ENCODE data around the gene RNF146.
"Not testable (repeated sequence)": the region's sequence is repeated elsewhere in the genome, so short reads cannot be mapped to it uniquely, and the experiment has no call there.

The RNF146 gene

GRCh38 chr6:127266178-127266891 lies at the start of gene RNF146:
TSS of gene RNF146 (plus strand) at chr6:127266864. CDS start at chr6:127280339, 13,475 bp downstream.
- DNase-seq, result peak; percentile 82 to 94 (median 89)

DNA sequence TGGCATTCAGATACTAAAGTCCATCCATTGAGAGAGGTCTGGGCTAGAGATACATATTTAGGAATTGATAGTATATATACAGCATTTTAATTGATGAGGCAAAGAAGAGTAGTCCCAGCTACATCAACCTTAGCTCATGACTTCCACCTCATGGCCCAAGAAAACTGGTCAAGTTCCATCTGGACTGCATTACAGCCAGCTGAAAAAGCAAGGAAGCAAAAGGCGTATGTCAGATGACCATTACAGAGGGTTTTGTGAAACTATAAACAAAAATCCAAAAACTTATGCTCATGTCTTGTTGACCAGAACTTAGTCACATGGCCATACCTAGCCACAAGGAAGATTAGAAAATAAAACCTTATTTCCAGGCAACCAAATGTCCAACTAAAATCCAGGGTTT lies 46.8 kb upstream of the RNF146 start:
- DNase-seq, result no peak

DNA sequence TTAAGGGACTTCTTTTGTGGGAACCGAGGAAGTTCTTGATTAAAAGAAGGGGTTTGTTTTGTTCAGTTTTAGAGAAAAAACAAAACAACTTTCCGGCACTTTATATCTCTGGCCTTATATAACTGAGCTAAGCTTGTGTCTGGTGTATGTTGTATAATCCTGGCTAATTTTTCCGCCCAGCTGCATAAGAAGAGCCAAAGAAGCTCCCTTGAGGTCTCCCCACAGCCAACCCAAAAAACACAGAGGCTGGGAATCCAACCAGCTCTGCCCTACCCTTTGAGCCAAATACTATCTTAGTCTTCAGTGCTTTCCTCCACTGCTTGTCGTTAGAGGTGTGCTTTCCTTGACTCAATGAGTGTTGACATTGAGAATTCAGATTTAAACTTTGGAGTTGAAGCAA lies 45.5 kb upstream of the RNF146 start:
- DNase-seq, result no peak

- DNase-seq, result no peak
Measured at GRCh38 chr6:127222418-127222817, 44.2 kb upstream of the RNF146 start.

- no peak for DNase-seq
Measured at GRCh38 chr6:127225497-127225896, 41.2 kb upstream of the RNF146 start.

DNA sequence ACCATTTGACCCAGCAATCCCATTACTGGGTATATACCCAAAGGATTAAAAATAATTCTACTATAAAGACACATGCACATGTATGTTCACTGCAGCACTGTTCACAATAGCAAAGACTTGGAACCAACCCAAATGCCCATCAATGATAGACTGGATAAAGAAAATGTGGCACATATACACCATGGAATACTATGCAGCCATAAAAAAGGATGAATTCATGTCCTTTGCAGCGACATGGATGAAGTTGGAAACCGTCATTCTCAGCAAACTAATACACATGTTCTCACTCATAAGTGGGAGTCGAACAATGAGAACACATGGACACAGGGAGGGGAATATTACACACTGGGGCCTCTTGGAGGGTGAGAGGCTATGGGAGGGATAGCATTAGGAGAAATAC lies 32.8 kb upstream of the RNF146 start:
- DNase-seq, result not testable (repeated sequence)

- DNase-seq, result no peak
Measured at GRCh38 chr6:127243501-127243900, 23.2 kb upstream of the RNF146 start.

DNA sequence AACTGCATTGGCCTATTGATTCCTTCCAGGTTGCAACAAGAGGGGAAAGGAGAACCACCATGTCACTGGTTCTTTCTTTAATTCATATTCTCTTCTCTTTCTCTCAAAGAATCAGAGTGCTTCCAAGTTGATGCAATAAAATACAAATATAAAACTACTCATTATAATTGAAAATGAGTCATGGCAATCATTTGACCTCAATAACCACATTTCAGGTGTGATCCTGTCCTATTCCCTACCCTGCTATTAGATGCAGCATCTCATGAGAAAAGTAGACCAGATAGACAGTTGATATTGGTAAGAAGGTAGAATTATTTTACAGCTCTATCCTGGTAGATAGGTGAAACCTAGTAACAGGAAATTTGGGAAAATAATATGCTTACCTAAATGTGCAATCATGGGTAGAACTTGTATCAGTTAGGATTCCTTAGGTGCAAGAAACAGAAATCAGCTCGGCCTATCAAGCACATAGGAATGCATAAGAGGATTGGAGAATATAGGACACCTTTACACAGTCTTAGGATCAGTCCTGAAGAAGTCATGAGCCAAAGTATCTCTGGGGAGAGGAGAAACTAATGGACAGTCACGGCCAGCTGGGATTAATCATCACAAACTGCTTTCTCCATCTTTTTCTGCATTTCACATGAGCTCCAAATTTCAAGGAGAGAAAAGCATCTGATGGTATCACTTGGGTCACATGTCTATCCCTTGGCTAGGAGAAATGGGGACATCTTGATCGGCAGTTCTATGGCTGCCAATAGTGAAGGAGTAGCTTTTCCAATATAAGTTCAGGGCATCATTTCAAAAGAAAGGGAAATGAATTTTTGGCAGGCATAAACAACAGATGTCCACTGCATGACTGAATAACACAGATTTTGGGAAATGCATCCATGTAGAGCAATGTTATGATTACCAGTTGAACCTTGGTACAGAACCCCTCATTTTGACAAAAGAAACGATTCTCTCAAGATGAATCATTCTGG lies 19.3 kb upstream of the RNF146 start:
- DNase-seq, result no peak

GRCh38 chr6:127249621-127250020 lies 17.0 kb upstream of the RNF146 start:
- no peak for DNase-seq

DNA sequence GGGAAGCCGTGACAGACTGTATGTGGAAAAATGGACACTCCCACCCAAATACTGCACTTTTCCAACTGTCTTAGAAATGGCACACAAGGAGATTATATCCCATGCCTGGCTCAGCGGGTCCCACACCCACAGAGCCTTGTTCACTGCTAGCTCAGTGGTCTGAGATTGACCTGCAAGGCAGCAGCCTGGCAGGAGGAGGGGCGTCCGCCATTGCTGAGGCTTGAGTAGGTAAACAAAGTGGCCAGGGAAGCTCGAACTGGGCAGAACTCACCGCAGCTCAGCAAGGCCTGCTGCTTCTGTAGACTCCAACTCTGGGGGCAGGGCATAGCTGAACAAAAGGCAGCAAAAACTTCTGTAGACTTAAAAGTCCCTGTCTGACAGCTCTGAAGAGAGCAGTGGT lies 11.4 kb upstream of the RNF146 start:
- DNase-seq, result no peak

DNA sequence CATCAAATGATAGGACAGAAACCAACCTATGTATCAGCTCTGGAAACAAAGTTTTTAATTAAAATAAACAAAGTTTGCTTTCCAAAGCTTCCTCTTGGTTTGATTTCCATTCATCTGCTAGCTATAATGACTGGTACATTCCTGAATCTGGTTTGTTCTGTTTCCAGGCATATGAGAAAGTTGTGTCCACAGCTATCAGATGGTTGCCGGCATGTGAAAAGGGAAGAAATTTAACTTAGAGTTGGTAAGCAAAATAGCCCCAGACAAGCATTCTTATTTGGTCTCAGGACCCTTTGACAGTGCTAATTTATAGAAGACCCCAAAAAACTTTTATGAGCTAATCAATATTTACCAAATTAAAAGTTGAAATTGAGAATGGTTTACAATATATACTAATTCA lies 3.8 kb upstream of the RNF146 start:
- DNase-seq, result no peak

- DNase-seq, result no peak
Measured at GRCh38 chr6:127263481-127263880, 3.2 kb upstream of the RNF146 start.

- DNase-seq, result peak; percentile 33 to 89 (median 82)
Measured at GRCh38 chr6:127266892-127267645, 405 bp downstream of the RNF146 start.

GRCh38 chr6:127267646-127268625 lies 1.3 kb downstream of the RNF146 start:
- peak; percentile 21 to 80 (median 32) for DNase-seq

DNA sequence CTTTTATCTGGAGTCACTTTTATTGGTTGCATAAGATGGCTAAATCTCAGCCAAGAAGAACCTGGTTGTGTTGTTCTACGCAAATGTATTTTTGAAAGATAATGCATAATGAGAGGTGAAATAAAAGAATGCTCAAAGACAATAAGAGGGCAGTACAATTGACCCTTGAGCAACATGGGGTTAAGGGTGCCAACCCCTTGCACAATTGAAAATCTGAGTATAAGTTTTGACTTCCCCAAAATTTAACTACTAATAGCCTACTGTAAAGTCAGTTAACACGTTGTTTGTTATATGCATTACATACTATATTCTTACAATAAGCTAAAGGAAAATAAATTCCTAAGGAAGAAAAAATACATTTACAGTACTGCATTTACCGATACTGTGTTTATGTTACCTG lies 5.9 kb downstream of the RNF146 start:
- peak in 1 of 3 experiments; percentile 3 for DNase-seq

- DNase-seq, result no peak
Measured at GRCh38 chr6:127273499-127273898, 6.8 kb downstream of the RNF146 start.

DNA sequence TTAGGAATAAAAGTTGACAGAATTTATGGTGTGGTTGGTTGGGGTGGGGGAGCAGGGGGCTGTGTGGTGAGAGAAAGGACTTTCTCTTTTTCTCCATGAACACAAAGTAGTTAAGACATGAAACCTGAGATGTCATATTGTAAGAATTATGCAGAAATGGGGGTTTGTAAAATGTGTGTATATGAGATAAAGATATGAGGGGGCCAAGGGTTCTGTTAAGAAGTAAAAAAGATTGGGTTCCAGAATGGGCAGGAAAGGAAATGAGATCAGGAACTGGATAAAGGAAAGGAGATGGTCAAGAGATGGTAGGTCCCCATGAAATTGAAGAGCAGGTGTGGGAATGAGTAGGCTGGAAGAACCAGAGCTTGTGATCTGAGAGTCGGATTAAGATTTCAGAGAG lies 9.7 kb downstream of the RNF146 start:
- no peak for DNase-seq

DNA sequence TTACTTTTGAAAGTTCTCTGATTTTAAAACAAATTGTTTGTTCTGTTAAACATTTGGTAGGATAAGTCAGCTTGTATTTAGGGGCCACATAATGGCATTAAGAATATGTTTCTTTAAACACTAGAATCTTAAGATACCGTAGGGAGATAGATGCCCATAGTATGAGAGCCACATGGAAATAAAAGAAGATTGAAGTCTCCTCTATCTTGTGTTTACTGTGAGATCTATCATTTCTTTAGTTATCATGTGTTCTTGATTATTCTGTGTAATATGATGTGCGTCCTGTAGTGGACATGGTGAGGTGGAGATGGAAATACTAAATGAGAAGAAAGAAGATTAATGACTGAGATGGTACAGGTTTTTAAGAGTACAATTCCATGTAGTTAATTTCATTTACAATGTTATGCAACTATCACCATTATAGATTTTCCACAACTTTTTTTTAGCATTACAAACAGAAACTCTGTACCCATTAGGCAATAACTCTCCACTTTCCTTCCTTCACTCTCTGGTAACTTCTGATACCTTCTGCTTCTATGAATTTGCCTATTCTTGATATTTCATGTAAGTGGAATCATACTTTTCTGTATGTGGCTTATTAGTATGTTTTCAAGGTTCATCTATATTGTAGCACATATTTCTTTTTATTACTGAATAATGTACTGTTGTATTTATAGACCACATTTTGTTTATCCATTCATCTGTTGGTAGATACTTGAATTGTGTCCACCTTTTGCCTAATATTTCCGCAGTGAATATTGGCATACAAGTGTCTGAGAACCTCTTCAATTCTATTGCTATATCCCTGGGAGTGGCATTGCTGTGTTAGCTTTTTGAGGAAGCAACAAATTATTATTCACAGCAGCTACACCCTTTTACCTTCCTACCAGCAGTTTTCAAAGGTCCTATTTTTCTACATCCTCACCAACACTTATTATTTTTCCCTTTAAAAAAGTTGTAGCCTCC lies 11.5 kb downstream of the RNF146 start:
- no peak for DNase-seq

GRCh38 chr6:127279815-127280214 lies 13.2 kb downstream of the RNF146 start:
- no peak for DNase-seq

GRCh38 chr6:127282184-127282583 lies 15.5 kb downstream of the RNF146 start:
- no peak for DNase-seq

DNA sequence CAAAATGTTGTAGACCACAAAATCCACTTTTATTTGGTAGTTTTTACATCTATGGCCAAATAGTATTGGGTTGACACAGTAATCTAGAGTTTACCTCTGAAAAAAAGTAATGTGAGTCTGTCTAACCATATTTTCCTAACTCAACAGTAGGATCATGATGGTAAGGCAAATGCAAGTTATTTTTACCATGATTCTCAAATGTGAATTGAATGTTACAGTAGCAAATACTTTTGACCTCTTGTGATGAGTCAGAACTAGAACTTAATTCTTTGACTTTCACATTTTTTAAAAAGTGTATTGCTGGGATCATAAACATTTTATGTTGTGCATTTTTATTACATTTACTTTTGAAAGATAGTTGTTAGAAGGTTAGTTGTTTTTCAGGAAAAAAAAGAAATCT lies 22.0 kb downstream of the RNF146 start:
- no peak for DNase-seq

Measured in NCI-H1417 (cell line).